GM23338 (cell line): ENCODE results near the gene KRT32. TPM values are rescaled to one million over a fixed set of nuclear protein-coding genes. Genes with fewer than 3 reads are reported as not detected.

Source experiments
- ATAC-seq: fragments of 200-7000 bp; cut with Tn5 transposase; 3 replicates; pipeline ENCODE4 v1.9.1; 2020
- DNase-seq: peaks from one replicate; pipeline ENCODE4 v3.0.0-alpha.2; 2015; ENCODE audit warnings: low spot score
- H2AFZ ChIP-seq: fragments of 200-600 bp; sonication (generic); 2 replicates; pipeline ENCODE4 v1.8.0; 2016; ENCODE audit warnings: antibody characterized with exemption, mild to moderate bottlenecking, moderate library complexity
- H3F3A ChIP-seq: fragments of 200-600 bp; sonication (generic); replicated peaks from 2 replicates; pipeline ENCODE4 v1.8.0; 2017; ENCODE audit warnings: antibody characterized with exemption, mixed run types, low read depth
- H3K27ac ChIP-seq: fragments of 200-600 bp; sonication (generic); 2 replicates; pipeline ENCODE4 v1.6.1; 2016; ENCODE audit warnings: low read depth
- H3K27me3 ChIP-seq: fragments of 200-600 bp; sonication (generic); 2 replicates; pipeline ENCODE4 v1.8.0; 2016; ENCODE audit warnings: mild to moderate bottlenecking, mixed run types, moderate library complexity; ENCODE audit not compliant: insufficient read depth
- H3K36me3 ChIP-seq: fragments of 200-600 bp; sonication (generic); 2 replicates; pipeline ENCODE4 v1.8.0; 2016; ENCODE audit warnings: mild to moderate bottlenecking; ENCODE audit not compliant: insufficient read depth
- H3K4me1 ChIP-seq: fragments of 200-600 bp; sonication (generic); 2 replicates; pipeline ENCODE4 v1.8.0; 2016; ENCODE audit warnings: mild to moderate bottlenecking, moderate library complexity; ENCODE audit not compliant: insufficient read depth
- H3K4me2 ChIP-seq: fragments of 200-600 bp; sonication (generic); 2 replicates; pipeline ENCODE4 v1.7.1; 2017; ENCODE audit warnings: mixed run types
- H3K4me3 ChIP-seq: fragments of 200-600 bp; sonication (generic); 2 replicates; pipeline ENCODE4 v1.6.1; 2016; ENCODE audit warnings: mixed run types
- H3K79me2 ChIP-seq: fragments of 200-600 bp; sonication (generic); replicated peaks from 2 replicates; pipeline ENCODE4 v1.8.0; 2017; ENCODE audit warnings: mild to moderate bottlenecking; ENCODE audit not compliant: insufficient read depth
- H3K9me2 ChIP-seq: fragments of 200-600 bp; sonication (generic); 2 replicates; pipeline ENCODE4 v1.8.0; 2017; ENCODE audit not compliant: insufficient read depth
- H4K20me1 ChIP-seq: fragments of 200-600 bp; sonication (generic); replicated peaks from 2 replicates; pipeline ENCODE4 v1.8.0; 2017; ENCODE audit warnings: mild to moderate bottlenecking; ENCODE audit not compliant: insufficient read depth
- H3K27ac Mint-ChIP-seq: 2 replicates; pipeline ENCODE4 v1.8.0; 2020; ENCODE audit warnings: inconsistent platforms, mild to moderate bottlenecking, moderate library complexity, mixed read lengths
- H3K27me3 Mint-ChIP-seq: 3 replicates; pipeline ENCODE4 v1.8.0; 2022; ENCODE audit warnings: low read depth, mild to moderate bottlenecking, moderate library complexity, mixed read lengths, inconsistent platforms; ENCODE audit not compliant: insufficient read depth, poor library complexity
- H3K36me3 Mint-ChIP-seq: 3 replicates; pipeline ENCODE4 v1.8.0; 2021; ENCODE audit warnings: low read depth, mild to moderate bottlenecking, inconsistent platforms, moderate library complexity, mixed read lengths
- H3K4me1 Mint-ChIP-seq: 3 replicates; pipeline ENCODE4 v1.8.0; 2020; ENCODE audit warnings: mild to moderate bottlenecking, inconsistent platforms, mixed read lengths
- H3K4me3 Mint-ChIP-seq: 3 replicates; pipeline ENCODE4 v1.8.0; 2021; ENCODE audit warnings: moderate library complexity, mild to moderate bottlenecking, inconsistent platforms, mixed read lengths
- H3K9me3 Mint-ChIP-seq: 3 replicates; pipeline ENCODE4 v1.8.0; 2020; ENCODE audit warnings: moderate library complexity, mild to moderate bottlenecking, inconsistent platforms, mixed read lengths
- CTCF ChIP-seq, 2 experiments: fragments of 200-600 bp in 1 of 2; sonication (generic) in 1 of 2; conservative IDR thresholded peaks; 2 replicates each; pipeline versions ENCODE4 v1.5.1 to v1.6.1; 2016 to 2017; ENCODE audit warnings: antibody characterized with exemption in 2 of 2, low read depth in 2 of 2, mild to moderate bottlenecking in 2 of 2, moderate library complexity in 1 of 2
- ETS1 ChIP-seq: IDR thresholded peaks from 2 replicates; pipeline ENCODE4 v1.6.1; 2016; ENCODE audit warnings: antibody characterized with exemption
- EZH2phosphoT487 ChIP-seq: fragments of 200-600 bp; sonication (generic); IDR thresholded peaks from one replicate; pipeline ENCODE4 v1.8.1; 2018; ENCODE audit warnings: antibody characterized with exemption; ENCODE audit not compliant: unreplicated experiment
- NANOG ChIP-seq: IDR thresholded peaks from 2 replicates; pipeline ENCODE4 v1.6.1; 2016; ENCODE audit warnings: antibody characterized with exemption, borderline replicate concordance
- REST ChIP-seq: IDR thresholded peaks from one replicate; pipeline ENCODE4 v1.6.1; 2018; ENCODE audit warnings: antibody characterized with exemption; ENCODE audit not compliant: unreplicated experiment
- ZNF331 ChIP-seq: fragments of 250-450 bp; sonication (Bioruptor Pico); IDR thresholded peaks from 2 replicates; pipeline ENCODE4 v1.5.0; 2020; ENCODE audit warnings: low read depth, mild to moderate bottlenecking, moderate library complexity
- polyA plus RNA-seq: library from polyadenylated mRNA; unstranded; fragments of >200 nt; fragmentation: Nextera tagmentation; extraction: Ambion mirVana; gene quantifications from 2 replicates; pipeline ENCODE4 v1.2.1, GENCODE V29; 2016
- total RNA-seq: library from RNA; depleted of rRNA; stranded (reverse); fragments of >200 nt; shearing (Covaris generic); gene quantifications from 2 replicates; pipeline ENCODE4 v1.2.3, GENCODE V29; 2014

Gene KRT32
- total and polyA plus RNA-seq, 2 experiments from 2014 or later: not detected

- TF ChIP-seq REST (no peak), ETS1 (no peak), NANOG (no peak), ZNF331 (CRISPR knock-in tag) (no peak), EZH2phosphoT487 (no peak)
These were observed 13.4 kb upstream of the KRT32 start (continued) for GRCh38 chr17:41480581-41480980.

- H4K20me1 ChIP-seq: no peaks in the 10 kb centered on the region
- no peaks in the 10 kb centered on the region for H3K4me1 ChIP-seq
- no peak overlapping the region for H3K4me2 ChIP-seq
- H3K79me2 ChIP-seq: no peaks in the 10 kb centered on the region
- H3F3A ChIP-seq: no peaks in the 10 kb centered on the region
- no peak for ATAC-seq
- no peak overlapping the region for H3K4me3 ChIP-seq
- no peaks in the 10 kb centered on the region for H3K36me3 ChIP-seq
- Mint-ChIP-seq H3K4me3 (no peak overlapping the region), H3K4me1 (no peaks in the 10 kb centered on the region), H3K27ac (no peak overlapping the region), H3K27me3 (peaks cover 12% of the 10 kb centered on the region), H3K36me3 (no peaks in the 10 kb centered on the region), H3K9me3 (no peaks in the 10 kb centered on the region)
- H3K27me3 ChIP-seq: no peaks in the 10 kb centered on the region
- H2AFZ ChIP-seq: no peak overlapping the region
- DNase-seq: no peak
- TF ChIP-seq CTCF (conservative IDR thresholded peaks at IDR 0.05; ENCODE audit: low read depth in 2 of 2): no peak
- TF ChIP-seq ETS1: no peak
- no peak overlapping the region for H3K27ac ChIP-seq
- no peaks in the 10 kb centered on the region; the same call in 1 of the 2 replicates for H3K9me2 ChIP-seq
These were observed 12.9 kb upstream of the KRT32 start for GRCh38 chr17:41480136-41480535.
